ENCODE results near the gene SRC.

SRC gene

GRCh38 chr20:37345339-37346235 is at the start of gene SRC:
TSS of gene SRC (plus strand) at chr20:37346140. CDS start at chr20:37384154, 38,014 bp downstream.
- DNase-seq (ENCODE audit: low read depth, low spot score) = no peak

GRCh38 chr20:37296371-37296770 is 49.6 kb upstream of the SRC start:
- no peak for DNase-seq (ENCODE audit: low read depth, low spot score)

GRCh38 chr20:37297066-37297736 is 48.7 kb upstream of the SRC start:
- DNase-seq (ENCODE audit: low read depth, low spot score) = no peak

- no peak for DNase-seq (ENCODE audit: low read depth, low spot score)
These were observed 47.6 kb upstream of the SRC start for GRCh38 chr20:37298190-37298939.

- no peak for DNase-seq (ENCODE audit: low read depth, low spot score)
These were observed 46.0 kb upstream of the SRC start for GRCh38 chr20:37299718-37300528.

- no peak for DNase-seq (ENCODE audit: low read depth, low spot score)
These were observed 44.8 kb upstream of the SRC start for GRCh38 chr20:37301120-37301519.

- no peak for DNase-seq (ENCODE audit: low read depth, low spot score)
These were observed 44.4 kb upstream of the SRC start for GRCh38 chr20:37301558-37301957.

GRCh38 chr20:37302981-37303380 is 43.0 kb upstream of the SRC start:
- DNase-seq (ENCODE audit: low read depth, low spot score) = no peak

- no peak for DNase-seq (ENCODE audit: low read depth, low spot score)
These were observed 42.3 kb upstream of the SRC start for GRCh38 chr20:37303637-37304036.

- DNase-seq (ENCODE audit: low read depth, low spot score) = no peak
These were observed 40.9 kb upstream of the SRC start for GRCh38 chr20:37305079-37305478.

- DNase-seq (ENCODE audit: low read depth, low spot score) = no peak
These were observed 40.1 kb upstream of the SRC start for GRCh38 chr20:37305839-37306238.

- DNase-seq (ENCODE audit: low read depth, low spot score) = no peak
These were observed 37.6 kb upstream of the SRC start for GRCh38 chr20:37308086-37309050.

- DNase-seq (ENCODE audit: low read depth, low spot score) = no peak
These were observed 36.6 kb upstream of the SRC start for GRCh38 chr20:37309290-37309689.

- no peak for DNase-seq (ENCODE audit: low read depth, low spot score)
These were observed 35.9 kb upstream of the SRC start for GRCh38 chr20:37309936-37310590.

- DNase-seq (ENCODE audit: low read depth, low spot score) = no peak
These were observed 35.0 kb upstream of the SRC start for GRCh38 chr20:37310951-37311350.

GRCh38 chr20:37311710-37312355 is 34.1 kb upstream of the SRC start:
- no peak for DNase-seq (ENCODE audit: low read depth, low spot score)

- no peak for DNase-seq (ENCODE audit: low read depth, low spot score)
These were observed 32.3 kb upstream of the SRC start for GRCh38 chr20:37313546-37314091.

- DNase-seq (ENCODE audit: low read depth, low spot score) = no peak
These were observed 31.8 kb upstream of the SRC start for GRCh38 chr20:37314099-37314498.

- DNase-seq (ENCODE audit: low read depth, low spot score) = no peak
These were observed 31.3 kb upstream of the SRC start for GRCh38 chr20:37314617-37315016.

All from iPS DF 19.7 (cell line).